Dedifferentiated amniotic fluid mesenchymal stem cell (primary cell): ENCODE measurements around the gene LTBP1.

ENCODE experiments used
- DNase-seq: peaks from one replicate; pipeline ENCODE4 v3.0.0-alpha.2; 2016; ENCODE audit errors: extremely low spot score

The LTBP1 gene

GRCh38 chr2:33312355-33312754 is 365.6 kb downstream of the LTBP1 start:
- DNase-seq = peak; percentile 45

DNA sequence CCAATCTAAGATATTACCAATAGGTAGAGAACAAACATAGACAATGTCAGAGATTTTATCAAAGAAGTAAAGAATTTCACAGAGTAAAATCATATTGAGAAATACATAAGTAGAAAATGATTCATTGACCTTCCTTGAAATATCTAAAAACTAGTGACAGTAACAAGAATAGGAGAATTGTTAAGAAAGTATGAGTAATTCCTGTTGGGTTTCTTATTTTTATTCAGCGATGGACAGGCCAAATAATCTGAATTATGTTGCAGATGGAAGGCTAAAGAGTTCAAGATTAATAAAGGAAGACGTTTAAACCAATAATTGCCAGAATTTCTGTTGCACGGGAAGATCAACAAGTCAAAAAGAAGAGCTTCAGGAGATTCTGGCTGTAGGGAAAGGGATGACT is 366.3 kb downstream of the LTBP1 start:
- DNase-seq = no peak

DNA sequence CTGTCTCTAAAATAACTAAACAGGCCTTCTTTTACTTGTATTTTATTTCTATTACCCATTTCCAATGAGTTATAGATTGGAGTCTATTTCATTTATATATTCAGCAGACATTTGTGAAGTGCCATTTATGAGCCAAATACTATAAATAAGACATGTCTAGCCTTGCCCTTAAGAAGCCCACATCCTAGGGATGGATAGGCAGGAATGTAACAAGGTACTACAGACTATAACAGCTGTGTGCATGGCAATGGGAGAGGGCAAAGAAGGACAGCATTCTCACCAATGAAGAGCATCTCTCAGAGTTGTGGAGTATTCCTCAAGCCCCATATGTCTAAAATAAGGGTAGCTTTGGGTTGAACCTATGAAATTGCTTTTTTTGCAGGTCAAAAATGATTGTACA is 367.8 kb downstream of the LTBP1 start:
- no peak for DNase-seq

DNA sequence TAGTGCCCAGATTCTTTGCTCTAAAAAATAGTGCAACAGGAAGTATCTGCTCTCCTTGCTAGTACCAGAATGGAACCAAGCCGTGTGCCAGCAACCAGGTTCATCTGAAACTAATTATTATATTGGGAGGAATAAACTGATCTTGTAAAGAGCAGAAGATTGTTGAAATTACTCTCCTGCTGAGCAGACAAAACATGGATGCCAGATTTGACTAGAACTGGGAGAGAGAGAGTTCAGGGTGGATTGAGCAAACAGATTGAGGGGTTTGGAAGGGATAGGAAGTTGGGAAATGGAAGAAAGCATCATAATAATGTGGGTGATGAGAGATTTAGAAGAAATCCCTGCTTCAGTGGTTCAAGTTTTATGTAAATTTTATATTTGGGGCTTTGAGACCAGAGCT is 369.6 kb downstream of the LTBP1 start:
- DNase-seq = no peak

GRCh38 chr2:33317369-33318007 is 370.7 kb downstream of the LTBP1 start:
- no peak for DNase-seq

DNA sequence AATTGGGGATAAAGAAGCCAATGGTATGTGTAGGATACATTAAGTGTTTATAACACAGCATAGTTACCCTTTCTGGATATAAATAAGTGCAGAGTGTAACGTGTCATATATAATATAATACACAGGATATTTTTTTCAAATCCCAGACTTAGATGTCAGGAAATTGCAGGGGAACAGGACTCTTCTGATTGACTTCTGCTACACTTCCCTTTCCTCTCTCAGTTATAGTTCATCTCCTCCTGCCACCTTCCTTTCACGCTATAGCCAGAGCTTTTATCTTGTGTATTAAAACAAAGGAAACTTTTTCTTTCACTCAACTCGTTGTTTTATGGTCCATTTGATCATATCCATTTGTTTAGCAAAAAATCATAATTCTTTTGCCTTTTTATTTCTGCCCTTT is 371.7 kb downstream of the LTBP1 start:
- DNase-seq = no peak

DNA sequence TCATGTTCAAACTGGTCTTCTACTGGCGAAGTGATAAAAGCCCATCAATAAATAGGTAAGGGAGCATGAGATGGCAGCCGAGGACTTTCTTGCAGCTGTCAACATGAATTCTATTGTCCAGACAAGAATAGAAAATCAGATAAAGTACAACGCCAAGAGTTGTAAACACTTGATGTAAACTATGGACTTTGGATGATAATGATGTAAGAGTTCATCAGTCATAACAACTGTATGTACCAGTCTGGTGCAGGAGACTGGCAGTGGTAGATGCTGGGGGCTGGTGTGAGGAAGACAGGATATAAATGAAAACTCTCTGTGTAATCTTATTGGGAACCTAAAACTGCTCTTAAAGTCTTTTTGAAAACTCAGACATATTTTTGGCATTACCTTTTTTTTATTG is 373.8 kb downstream of the LTBP1 start:
- DNase-seq = no peak

- peak; percentile 76 for DNase-seq
Observed at GRCh38 chr2:33321236-33321771, 374.6 kb downstream of the LTBP1 start.

GRCh38 chr2:33321876-33322483 is 375.2 kb downstream of the LTBP1 start:
- DNase-seq = no peak

DNA sequence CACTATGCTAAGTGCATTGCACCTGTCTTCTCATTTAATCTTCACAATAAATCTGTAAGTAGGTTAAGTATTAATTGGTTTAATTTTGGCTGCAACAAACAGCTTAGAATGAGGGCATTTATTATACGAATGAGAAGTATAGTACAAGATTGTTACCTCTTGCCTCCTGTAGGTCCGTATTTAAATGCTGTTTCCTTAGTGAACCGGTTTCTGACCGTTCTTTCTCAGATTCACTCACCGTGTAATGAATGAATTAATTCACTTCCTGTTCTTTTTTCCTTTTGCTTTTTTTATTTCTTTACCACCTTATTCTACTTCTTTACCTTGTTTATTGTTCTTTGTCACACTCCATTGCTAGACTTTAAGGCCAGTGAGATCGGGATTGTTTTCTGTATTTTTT is 375.9 kb downstream of the LTBP1 start:
- no peak for DNase-seq

GRCh38 chr2:33323957-33324356 is 377.2 kb downstream of the LTBP1 start:
- no peak for DNase-seq

DNA sequence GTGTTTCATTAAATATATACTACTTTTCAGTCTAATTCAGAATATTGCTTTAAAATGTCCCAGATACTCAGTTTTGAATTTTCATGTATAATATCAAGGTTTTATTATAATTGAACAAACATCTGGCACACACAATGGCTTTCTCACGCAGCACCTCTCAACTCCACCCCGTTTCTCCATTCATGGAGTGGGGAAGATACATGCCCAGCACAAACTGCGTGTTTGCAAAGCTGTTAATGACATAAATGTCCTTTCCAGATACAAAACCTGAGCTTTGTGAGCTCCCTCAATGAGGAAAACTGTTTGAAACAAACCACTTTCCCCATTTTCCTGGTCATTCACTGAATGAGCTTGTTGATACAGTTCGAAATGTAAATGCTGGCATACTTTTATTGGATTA is 379.3 kb downstream of the LTBP1 start:
- DNase-seq = no peak

- no peak for DNase-seq
Observed at GRCh38 chr2:33333433-33333832, 386.7 kb downstream of the LTBP1 start.

- DNase-seq = no peak
Observed at GRCh38 chr2:33334083-33334482, 387.3 kb downstream of the LTBP1 start.

- no peak for DNase-seq
Observed at GRCh38 chr2:33335516-33335915, 388.8 kb downstream of the LTBP1 start.

DNA sequence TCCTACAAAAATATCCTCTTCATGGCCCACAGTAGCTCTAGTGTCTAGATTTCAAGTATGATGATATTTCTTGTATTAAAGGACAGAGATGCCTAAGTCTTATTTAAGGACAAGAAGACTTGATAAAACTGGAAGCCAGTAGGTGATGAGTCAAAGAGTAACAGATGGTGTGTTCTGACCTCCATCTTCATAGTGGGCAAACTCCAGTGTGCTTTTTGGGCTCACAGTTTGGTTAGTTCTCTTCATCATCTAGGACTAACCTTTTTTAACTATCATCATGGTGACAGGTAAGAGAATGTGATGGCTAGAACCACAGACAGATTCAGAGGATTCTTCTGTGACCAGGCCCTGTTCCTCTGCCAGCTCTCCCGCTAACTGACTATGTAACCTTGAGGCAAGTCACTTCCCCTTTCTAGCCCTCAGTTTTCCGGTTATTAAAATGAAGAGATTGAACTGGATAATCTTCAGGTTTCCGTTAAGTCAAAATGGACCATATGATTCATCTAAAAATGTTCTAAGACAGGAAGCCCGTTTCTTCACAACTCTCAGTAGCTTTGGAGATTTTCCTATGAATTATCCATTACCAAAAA is 389.4 kb downstream of the LTBP1 start:
- DNase-seq = no peak

- no peak for DNase-seq
Observed at GRCh38 chr2:33337385-33337960, 390.7 kb downstream of the LTBP1 start.

DNA sequence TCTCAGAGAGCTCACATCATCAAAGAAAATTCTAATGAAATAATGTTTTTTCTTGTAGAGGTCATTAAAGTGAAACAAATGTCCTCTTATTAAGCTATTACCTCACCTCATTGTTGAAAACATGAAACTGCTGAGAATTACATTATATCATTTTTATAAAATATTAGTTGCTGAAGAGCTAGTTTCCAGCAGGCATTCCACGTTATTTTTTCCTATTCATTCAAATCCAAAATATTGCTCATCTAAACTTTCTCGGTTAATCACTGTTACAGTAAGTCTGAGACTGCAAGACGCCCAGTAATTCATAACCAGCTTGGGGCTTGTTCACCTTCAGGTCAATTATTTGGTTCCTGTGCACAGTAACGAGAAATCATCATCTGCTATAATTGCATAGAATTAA is 391.2 kb downstream of the LTBP1 start:
- no peak for DNase-seq

GRCh38 chr2:33339269-33339668 is 392.5 kb downstream of the LTBP1 start:
- no peak for DNase-seq

DNA sequence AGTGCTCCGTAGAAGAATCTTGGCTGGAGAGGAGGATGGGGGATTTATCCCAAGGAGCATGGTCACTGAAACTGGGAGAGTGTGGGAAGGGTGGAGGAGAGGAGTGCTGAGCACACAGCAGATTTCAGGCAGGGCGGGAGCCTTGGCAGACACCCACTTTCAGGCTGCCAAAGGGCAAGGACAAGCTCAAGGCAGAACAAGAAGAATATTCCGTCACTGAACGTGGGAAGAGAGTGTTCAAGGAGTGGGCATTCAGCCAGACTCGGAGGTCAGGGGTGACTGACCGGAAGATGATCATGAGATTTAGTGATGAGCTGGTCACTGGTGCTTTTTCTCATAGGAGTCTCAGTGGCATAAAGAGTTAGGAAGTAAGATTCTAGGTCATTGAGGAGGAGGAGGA is 393.5 kb downstream of the LTBP1 start:
- DNase-seq = no peak

GRCh38 chr2:33342171-33342570 is 395.4 kb downstream of the LTBP1 start:
- DNase-seq = no peak

DNA sequence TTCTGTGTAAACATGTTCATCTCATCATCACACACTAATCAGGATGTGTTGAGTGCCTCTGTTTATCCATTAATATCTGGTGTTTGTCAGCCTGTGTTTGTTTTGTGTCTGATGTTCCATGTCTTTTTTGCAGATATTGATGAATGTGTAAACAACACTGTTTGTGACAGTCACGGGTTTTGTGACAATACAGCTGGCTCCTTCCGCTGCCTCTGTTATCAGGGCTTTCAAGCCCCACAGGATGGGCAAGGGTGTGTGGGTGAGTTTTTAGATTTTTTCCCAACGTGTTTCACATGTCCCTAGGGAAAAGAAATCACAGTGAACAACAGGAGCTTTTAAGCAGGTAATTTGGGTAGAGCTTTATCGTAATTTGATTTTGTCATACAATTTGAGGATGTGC is 396.0 kb downstream of the LTBP1 start:
- no peak for DNase-seq

DNA sequence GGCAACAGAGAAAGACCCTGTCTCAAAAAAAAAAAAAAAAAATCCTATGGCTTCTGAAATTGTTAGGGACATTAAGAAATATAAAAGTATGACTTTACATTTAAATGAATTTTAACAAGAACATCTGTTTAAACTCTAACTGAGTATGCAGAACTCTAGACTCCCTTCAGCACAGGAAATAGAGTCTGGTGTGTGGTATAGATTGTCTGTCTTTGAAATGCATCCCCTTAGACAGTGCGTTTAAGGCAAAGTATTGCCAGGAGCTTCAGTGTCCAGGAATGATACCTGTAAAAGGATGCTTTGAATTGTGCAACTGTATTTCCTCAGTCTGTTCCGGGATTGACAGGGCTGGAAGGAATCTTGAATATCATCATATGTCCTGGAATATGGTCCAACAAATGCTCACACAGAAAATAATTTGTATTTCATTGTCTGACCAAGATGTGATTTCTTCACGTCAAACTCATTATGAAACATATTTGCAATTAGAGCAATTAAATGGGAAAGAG is 396.7 kb downstream of the LTBP1 start:
- no peak for DNase-seq
